Fibroblast of skin of left biceps (primary cell): Measurements from ENCODE around the gene PLAGL2.
"Not testable (repeated sequence)": the region's sequence is repeated elsewhere in the genome, so short reads cannot be mapped to it uniquely, and the experiment has no call there.

Experiments used
- DNase-seq, 2 experiments: peaks; one replicate each; pipeline ENCODE4 v3.0.0-alpha.2; 2013; ENCODE audit warnings: low read depth in 2 of 2

PLAGL2 gene

GRCh38 chr20:32183947-32184635 lies 23.5 kb downstream of the PLAGL2 start:
- DNase-seq, result no peak

- DNase-seq, result no peak
These were observed 25.9 kb downstream of the PLAGL2 start for GRCh38 chr20:32181606-32182005.

- no peak for DNase-seq
These were observed 27.6 kb downstream of the PLAGL2 start for GRCh38 chr20:32179934-32180333.

DNA sequence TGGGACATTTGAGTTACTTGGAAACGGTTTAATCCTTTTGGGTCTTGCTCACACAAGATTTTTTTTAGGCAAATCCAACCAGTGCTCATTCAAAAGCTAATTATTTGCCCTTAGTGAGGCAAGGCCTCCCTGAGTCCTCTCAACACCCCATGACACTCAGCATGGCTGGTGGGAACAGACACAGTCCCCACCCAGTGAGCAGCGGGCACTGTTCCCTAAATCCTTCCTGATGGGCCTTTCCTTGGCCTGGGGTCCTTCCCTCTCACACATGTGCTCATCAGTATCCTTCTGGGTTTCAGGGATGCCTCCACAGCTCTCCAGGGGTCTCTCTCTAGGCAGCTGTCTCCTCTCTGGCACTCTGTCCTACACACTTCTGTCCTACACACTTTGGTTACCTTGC lies 28.0 kb downstream of the PLAGL2 start:
- DNase-seq, result no peak

GRCh38 chr20:32177696-32178095 lies 29.8 kb downstream of the PLAGL2 start:
- not testable (repeated sequence) for DNase-seq

DNA sequence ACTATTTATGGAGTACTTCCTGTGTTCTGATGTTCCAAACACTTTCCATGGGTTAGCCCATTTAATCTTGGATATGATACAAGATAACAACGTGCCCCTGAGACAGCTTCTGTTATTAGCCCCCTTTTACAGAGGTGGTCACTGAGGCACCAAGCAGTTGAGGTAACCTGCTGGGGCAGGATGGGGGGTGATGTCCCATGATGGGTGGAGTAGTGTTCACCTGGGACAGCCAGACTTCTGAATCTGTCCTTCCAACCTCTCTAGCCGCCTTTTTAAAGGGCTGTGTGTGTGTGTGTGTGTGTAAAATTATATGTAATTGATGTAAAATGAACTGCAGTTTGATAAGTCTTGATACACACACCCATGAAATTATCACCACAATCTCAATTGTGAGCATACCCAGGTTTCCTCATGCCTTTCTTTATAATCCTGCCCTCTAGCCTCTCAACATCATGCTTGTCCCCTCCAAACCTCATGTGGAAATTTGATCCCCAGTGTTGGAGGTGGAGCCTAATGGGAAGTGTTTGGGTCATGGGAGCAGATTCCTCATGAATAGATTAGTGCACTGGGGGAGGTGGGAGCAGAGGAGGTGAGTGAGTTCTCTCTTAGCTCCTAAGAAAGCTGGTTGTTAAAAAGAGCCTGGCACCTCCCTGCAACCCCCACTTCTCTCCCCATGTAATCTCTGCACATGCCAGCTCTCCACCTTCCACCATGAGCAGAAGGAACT lies 39.2 kb downstream of the PLAGL2 start:
- peak in 1 of 2 experiments; percentile 31 for DNase-seq

- no peak for DNase-seq
These were observed 40.0 kb downstream of the PLAGL2 start for GRCh38 chr20:32167552-32167951.

- DNase-seq, result no peak
These were observed 41.6 kb downstream of the PLAGL2 start for GRCh38 chr20:32165836-32166545.

DNA sequence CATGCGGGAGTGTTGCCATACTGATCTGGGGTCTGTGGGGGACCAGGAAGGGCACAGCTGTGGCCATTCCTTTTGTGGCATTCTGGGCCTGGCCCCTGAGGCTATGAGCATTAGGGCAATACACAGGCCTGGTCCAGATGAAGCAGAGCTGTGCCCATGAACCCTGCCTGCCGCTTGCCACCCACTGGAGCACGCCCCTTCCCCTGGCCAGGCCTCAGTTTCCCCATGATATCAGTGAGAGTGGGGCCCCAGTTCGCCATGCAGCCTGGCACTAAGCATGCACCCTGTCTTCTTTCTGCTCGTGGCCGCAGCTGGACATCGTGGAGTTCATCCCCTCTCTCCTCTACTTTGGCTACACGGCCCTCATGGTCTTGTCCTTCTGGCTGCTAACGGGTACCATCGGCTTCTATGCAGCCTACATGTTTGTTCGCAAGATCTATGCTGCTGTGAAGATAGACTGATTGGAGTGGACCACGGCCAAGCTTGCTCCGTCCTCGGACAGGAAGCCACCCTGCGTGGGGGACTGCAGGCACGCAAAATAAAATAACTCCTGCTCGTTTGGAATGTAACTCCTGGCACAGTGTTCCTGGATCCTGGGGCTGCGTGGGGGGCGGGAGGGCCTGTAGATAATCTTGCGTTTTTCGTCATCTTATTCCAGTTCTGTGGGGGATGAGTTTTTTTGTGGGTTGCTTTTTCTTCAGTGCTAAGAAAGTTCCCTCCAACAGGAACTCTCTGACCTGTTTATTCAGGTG lies 42.4 kb downstream of the PLAGL2 start:
- DNase-seq, result no peak

- DNase-seq, result no peak
These were observed 43.6 kb downstream of the PLAGL2 start for GRCh38 chr20:32163951-32164350.

- no peak for DNase-seq
These were observed 45.2 kb downstream of the PLAGL2 start for GRCh38 chr20:32162351-32162750.

GRCh38 chr20:32160341-32160740 lies 47.2 kb downstream of the PLAGL2 start:
- DNase-seq, result no peak

GRCh38 chr20:32159766-32160221 lies 47.7 kb downstream of the PLAGL2 start:
- no peak for DNase-seq

- DNase-seq, result no peak
These were observed 48.4 kb downstream of the PLAGL2 start for GRCh38 chr20:32158943-32159660.

DNA sequence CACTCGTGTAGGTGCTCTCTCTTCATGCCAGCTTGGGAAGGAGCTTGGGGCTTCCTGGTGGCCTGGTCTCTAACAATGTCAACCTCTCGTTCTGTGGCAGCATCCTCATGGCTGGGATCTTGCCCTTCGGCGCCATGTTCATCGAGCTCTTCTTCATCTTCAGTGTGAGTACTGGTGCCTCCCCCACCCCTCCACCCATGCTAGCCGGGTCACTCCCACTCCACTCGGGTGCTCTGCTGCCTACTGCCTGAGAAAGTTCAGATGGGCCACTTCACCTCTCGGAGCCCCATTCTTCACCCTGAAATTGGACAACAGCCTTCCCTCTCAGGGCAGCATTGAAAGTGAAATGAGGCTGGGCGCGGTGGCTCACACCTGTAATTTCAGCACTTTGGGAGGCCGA lies 49.2 kb downstream of the PLAGL2 start:
- DNase-seq, result no peak

GRCh38 chr20:32157611-32158010 lies 49.9 kb downstream of the PLAGL2 start:
- no peak for DNase-seq

- DNase-seq, result no peak
These were observed 52.2 kb downstream of the PLAGL2 start for GRCh38 chr20:32155017-32155981.

- DNase-seq, result no peak
These were observed 53.8 kb downstream of the PLAGL2 start for GRCh38 chr20:32153771-32154170.

DNA sequence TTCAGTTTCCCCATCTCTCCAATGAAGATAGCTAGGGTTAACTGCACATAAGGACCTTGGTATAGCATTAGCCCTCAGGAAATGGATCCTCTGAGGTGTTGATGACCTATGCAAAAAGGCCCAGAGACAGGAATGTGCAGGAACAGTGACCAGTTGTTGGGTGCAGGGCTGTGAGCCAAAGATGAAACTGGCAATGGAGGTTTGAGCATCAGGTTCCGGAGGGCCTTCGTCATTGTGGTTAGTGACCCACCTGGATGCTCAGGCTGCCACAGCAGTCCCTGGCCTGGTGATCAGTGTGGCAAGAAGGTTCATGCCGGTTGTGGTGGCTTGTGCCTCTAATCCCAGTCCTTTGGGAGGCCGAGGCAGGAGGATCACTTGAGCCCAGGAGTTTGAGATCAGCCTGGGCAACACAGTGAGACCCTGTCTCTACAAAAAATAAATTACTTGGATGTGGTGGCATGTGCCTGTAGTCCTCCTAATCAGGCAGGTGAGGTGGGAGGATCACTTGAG lies 54.3 kb downstream of the PLAGL2 start:
- DNase-seq, result no peak
